ENCODE results near the gene THBS2. TPM values are rescaled to one million over a fixed set of nuclear protein-coding genes. Genes with fewer than 3 reads are reported as not detected.
A peak's percentile ranks its signal among the peaks of the same experiment; 100 is the strongest.

THBS2 gene
- total RNA-seq, 1 experiment from 2014 or later = 0.39 TPM

DNA sequence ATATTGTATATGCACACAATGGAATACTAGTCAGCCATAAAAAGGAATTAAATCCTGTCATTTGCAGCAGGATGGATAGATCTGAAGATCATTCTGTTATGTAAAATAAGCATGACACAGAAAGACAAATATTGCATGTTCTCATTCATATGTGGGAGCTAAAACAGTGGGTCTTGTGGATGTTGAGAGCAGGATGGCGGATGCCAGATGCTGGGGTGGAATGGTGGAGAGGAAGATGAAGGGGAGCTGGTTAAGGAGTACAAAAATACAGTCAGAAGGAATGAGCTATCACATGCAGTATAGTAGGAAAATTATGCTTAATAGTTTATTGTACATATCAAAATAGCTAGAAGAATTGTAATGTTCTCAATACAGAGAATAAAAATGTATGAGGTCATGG, 41.8 kb downstream of the THBS2 start:
- H3K9me2 ChIP-seq (ENCODE audit: insufficient read depth) = no peaks in the 10 kb centered on the region
- no peak for TF ChIP-seq FOSL1 (IDR thresholded peaks at IDR 0.05; ENCODE audit: low read depth)
- TF ChIP-seq CBX3 (IDR thresholded peaks at IDR 0.05; ENCODE audit: low read depth) = no peak
- TF ChIP-seq ELF1 (IDR thresholded peaks at IDR 0.05; ENCODE audit: borderline replicate concordance, low read depth) = no peak
- TF ChIP-seq, protein P1, sequence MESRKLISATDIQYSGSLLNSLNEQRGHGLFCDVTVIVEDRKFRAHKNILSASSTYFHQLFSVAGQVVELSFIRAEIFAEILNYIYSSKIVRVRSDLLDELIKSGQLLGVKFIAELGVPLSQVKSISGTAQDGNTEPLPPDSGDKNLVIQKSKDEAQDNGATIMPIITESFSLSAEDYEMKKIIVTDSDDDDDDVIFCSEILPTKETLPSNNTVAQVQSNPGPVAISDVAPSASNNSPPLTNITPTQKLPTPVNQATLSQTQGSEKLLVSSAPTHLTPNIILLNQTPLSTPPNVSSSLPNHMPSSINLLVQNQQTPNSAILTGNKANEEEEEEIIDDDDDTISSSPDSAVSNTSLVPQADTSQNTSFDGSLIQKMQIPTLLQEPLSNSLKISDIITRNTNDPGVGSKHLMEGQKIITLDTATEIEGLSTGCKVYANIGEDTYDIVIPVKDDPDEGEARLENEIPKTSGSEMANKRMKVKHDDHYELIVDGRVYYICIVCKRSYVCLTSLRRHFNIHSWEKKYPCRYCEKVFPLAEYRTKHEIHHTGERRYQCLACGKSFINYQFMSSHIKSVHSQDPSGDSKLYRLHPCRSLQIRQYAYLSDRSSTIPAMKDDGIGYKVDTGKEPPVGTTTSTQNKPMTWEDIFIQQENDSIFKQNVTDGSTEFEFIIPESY (IDR thresholded peaks at IDR 0.05; ENCODE audit: extremely low read depth, insufficient replicate concordance, low read length) = no peak
- TF ChIP-seq CTCF (IDR thresholded peaks at IDR 0.05 in 2 of 3, conservative IDR thresholded peaks at IDR 0.05 in 1 of 3; ENCODE audit: borderline replicate concordance in 1 of 3, insufficient read depth in 1 of 3, low read depth in 2 of 3, low read length in 2 of 3) = no peak
- TF ChIP-seq, protein P2, sequence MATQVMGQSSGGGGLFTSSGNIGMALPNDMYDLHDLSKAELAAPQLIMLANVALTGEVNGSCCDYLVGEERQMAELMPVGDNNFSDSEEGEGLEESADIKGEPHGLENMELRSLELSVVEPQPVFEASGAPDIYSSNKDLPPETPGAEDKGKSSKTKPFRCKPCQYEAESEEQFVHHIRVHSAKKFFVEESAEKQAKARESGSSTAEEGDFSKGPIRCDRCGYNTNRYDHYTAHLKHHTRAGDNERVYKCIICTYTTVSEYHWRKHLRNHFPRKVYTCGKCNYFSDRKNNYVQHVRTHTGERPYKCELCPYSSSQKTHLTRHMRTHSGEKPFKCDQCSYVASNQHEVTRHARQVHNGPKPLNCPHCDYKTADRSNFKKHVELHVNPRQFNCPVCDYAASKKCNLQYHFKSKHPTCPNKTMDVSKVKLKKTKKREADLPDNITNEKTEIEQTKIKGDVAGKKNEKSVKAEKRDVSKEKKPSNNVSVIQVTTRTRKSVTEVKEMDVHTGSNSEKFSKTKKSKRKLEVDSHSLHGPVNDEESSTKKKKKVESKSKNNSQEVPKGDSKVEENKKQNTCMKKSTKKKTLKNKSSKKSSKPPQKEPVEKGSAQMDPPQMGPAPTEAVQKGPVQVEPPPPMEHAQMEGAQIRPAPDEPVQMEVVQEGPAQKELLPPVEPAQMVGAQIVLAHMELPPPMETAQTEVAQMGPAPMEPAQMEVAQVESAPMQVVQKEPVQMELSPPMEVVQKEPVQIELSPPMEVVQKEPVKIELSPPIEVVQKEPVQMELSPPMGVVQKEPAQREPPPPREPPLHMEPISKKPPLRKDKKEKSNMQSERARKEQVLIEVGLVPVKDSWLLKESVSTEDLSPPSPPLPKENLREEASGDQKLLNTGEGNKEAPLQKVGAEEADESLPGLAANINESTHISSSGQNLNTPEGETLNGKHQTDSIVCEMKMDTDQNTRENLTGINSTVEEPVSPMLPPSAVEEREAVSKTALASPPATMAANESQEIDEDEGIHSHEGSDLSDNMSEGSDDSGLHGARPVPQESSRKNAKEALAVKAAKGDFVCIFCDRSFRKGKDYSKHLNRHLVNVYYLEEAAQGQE (IDR thresholded peaks at IDR 0.05; ENCODE audit: low read depth) = no peak
- no peak for TF ChIP-seq JUND (IDR thresholded peaks at IDR 0.05)
- TF ChIP-seq, protein P3, sequence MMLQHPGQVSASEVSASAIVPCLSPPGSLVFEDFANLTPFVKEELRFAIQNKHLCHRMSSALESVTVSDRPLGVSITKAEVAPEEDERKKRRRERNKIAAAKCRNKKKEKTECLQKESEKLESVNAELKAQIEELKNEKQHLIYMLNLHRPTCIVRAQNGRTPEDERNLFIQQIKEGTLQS (IDR thresholded peaks at IDR 0.05) = no peak
- no peak for TF ChIP-seq ZNF274 (IDR thresholded peaks at IDR 0.05; ENCODE audit: low read depth, low read length)
- POLR2A ChIA-PET = no interaction called here
- DNase-seq (ENCODE audit: low read depth, low spot score) = no peak
- BruUV-seq (replicated peaks) = no TSS peak
- H3K4me1 ChIP-seq (ENCODE audit: control insufficient read depth in 1 of 2, insufficient read depth in 2 of 2, low read length in 2 of 2) = peaks cover 2 to 12% of the 10 kb centered on the region in 2 experiments; a peak in 3 of 4 replicates
- no peaks in the 10 kb centered on the region for H3K9me3 ChIP-seq (ENCODE audit: control insufficient read depth in 1 of 2, insufficient read depth in 1 of 2, low read depth in 1 of 2, low read length in 2 of 2)
- H3K4me3 ChIP-seq (replicated peaks in 1 of 2; ENCODE audit: low read depth in 1 of 2, low read length in 2 of 2) = no peak overlapping the region
- H3K79me2 ChIP-seq (ENCODE audit: insufficient read depth, low read length) = no peaks in the 10 kb centered on the region
- H3K9ac ChIP-seq (ENCODE audit: low read length) = no peak overlapping the region
- ATAC-seq = no peak
- H3K36me3 ChIP-seq (ENCODE audit: control insufficient read depth in 1 of 2, insufficient read depth in 2 of 2, low read length in 2 of 2) = no peaks in the 10 kb centered on the region
- intact Hi-C loops (cut with micrococcal nuclease) = no loop called here
- no peaks in the 10 kb centered on the region for H4K20me1 ChIP-seq (ENCODE audit: insufficient read depth)
- H3K27ac ChIP-seq (ENCODE audit: low read depth, low read length) = no peak overlapping the region
- RAD21 ChIA-PET (ENCODE audit: low non-redundant PET in 1 of 2, low total read pairs in 2 of 2, uncharacterized antibody in 2 of 2, unreplicated experiment in 2 of 2) = no interaction called here
- H3K27me3 ChIP-seq (ENCODE audit: insufficient read depth, low read length) = no peaks in the 10 kb centered on the region
- CTCF ChIA-PET = no interaction called here
- peak overlapping the region; percentile 19 for H2AFZ ChIP-seq (ENCODE audit: low read depth, low read length, poor library complexity, severe bottlenecking)
- H3K4me2 ChIP-seq (ENCODE audit: low read length) = no peak overlapping the region

All from HCT116 (cell line).